Upper lobe of left lung (tissue), 6 donors: ENCODE data around the gene PRDM13. TPM values are rescaled to one million over a fixed set of nuclear protein-coding genes. Genes with fewer than 3 reads are reported as not detected.
"Not testable (repeated sequence)": the region's sequence is repeated elsewhere in the genome, so short reads cannot be mapped to it uniquely, and the experiment has no call there.

Source experiments
- ATAC-seq, 2 donors: fragments of 200-7000 bp; cut with Tn5 transposase; one replicate each; pipeline ENCODE4 v1.9.1; 2022; ENCODE audit warnings: mild to moderate bottlenecking in 2 of 2, moderate library complexity in 2 of 2; ENCODE audit not compliant: low FRiP score in 2 of 2
- DNase-seq, 2 donors: peaks; one replicate each; pipeline ENCODE4 v3.0.0-alpha.2; 2019 to 2020
- H3K27ac ChIP-seq, 4 donors: fragments of 200-600 bp; sonication (generic); one replicate each; pipeline ENCODE4 v1.5.1; 2016 to 2019
- H3K27me3 ChIP-seq, 4 donors: fragments of 200-600 bp; sonication (generic); one replicate each; pipeline ENCODE4 v1.5.1; 2017 to 2019
- H3K36me3 ChIP-seq, 4 donors: fragments of 200-600 bp; sonication (generic); one replicate each; pipeline ENCODE4 v1.5.1; 2016 to 2019
- H3K4me1 ChIP-seq, 4 donors: fragments of 200-600 bp; sonication (generic); one replicate each; pipeline ENCODE4 v1.5.1; 2018 to 2019
- H3K4me3 ChIP-seq, 4 donors: fragments of 200-600 bp; sonication (generic); one replicate each; pipeline ENCODE4 v1.5.1; 2017 to 2019; ENCODE audit warnings: mild to moderate bottlenecking in 2 of 4, moderate library complexity in 1 of 4
- H3K9me3 ChIP-seq, 4 donors: fragments of 200-600 bp; sonication (generic); one replicate each; pipeline ENCODE4 v1.5.1; 2018 to 2019
- CTCF ChIP-seq, 6 experiments: fragments of 450-650 bp in 4 of 6; fragments of 200-600 bp in 2 of 6; sonication (generic) in 2 of 6; IDR thresholded peaks; one replicate each; pipeline ENCODE4 v1.5.1; 2016 to 2019; ENCODE audit warnings: antibody characterized with exemption in 6 of 6
- EP300 ChIP-seq, 4 donors: sonication (generic); formaldehyde crosslinking; IDR thresholded peaks; one replicate each; pipeline ENCODE4 v1.5.1; 2017; ENCODE audit warnings: antibody characterized with exemption in 4 of 4, control low read depth in 2 of 4
- POLR2A ChIP-seq, 4 donors: fragments of 450-650 bp; IDR thresholded peaks; one replicate each; pipeline ENCODE4 v1.5.1; 2016 to 2017; ENCODE audit warnings: antibody characterized with exemption in 4 of 4, mild to moderate bottlenecking in 2 of 4
- POLR2AphosphoS5 ChIP-seq, 2 donors: sonication (generic); formaldehyde crosslinking; IDR thresholded peaks; one replicate each; pipeline ENCODE4 v1.5.1; 2017; ENCODE audit warnings: antibody characterized with exemption in 2 of 2
- WGBS, 2 donors: methylation state at CpG; one replicate each; pipeline ENCODE4 v1.1.5; 2017 to 2018; 5-methylcytosine and 5-hydroxymethylcytosine counted together
- total RNA-seq, 6 donors: library from RNA; depleted of rRNA in 4 of 6; stranded (reverse); fragments of >200 nt in 4 of 6; gene quantifications; one replicate each; pipeline versions ENCODE4 v1.1.0 to v1.2.1, GENCODE V29; 2016 to 2021
- donor health status: DM: no; HTN: no; CAD: no; lungs with moderate emphysema.
- donor health status: DM: no; HTN: yes; CAD: no; lungs with severe emphysema.

The PRDM13 gene
- total RNA-seq, 6 donors from 2014 or later: not detected

GRCh38 chr6:99590728-99591672 is 15.6 kb upstream of the PRDM13 start:
- peak in 1 of 2 donors; percentile 17 for ATAC-seq
- peak in 1 of 2 donors; percentile 87 for DNase-seq
- WGBS, 2 donors: 6 to 11% methylated on average over 26 to 55 of the region's 63 CpGs

GRCh38 chr6:99591673-99592364 is 14.8 kb upstream of the PRDM13 start:
- Histone ChIP-seq H3K9me3 (peaks cover 0 to 6% (median 4%) of the 10 kb centered on the region in 4 donors), H3K27me3 (peaks cover 0 to 37% (median 25%) of the 10 kb centered on the region in 4 donors), H3K27ac (no peak overlapping the region), H3K4me3 (no peak overlapping the region), H3K36me3 (no peaks in the 10 kb centered on the region), H3K4me1 (peaks cover 25 to 31% (median 29%) of the 10 kb centered on the region in 4 donors)
- no peak for ATAC-seq
- no peak for DNase-seq
- TF ChIP-seq POLR2A (IDR thresholded peaks at IDR 0.05) (no peak), CTCF (IDR thresholded peaks at IDR 0.05) (no peak), POLR2AphosphoS5 (IDR thresholded peaks at IDR 0.05) (no peak), EP300 (IDR thresholded peaks at IDR 0.05) (no peak)
- WGBS, 2 donors: 23 to 30% methylated on average over 6 of the region's 6 CpGs

More at GRCh38 chr6:99590728-99591672, 15.6 kb upstream of the PRDM13 start:
- TF ChIP-seq POLR2AphosphoS5 (IDR thresholded peaks at IDR 0.05): no peak
- no peak for TF ChIP-seq EP300 (IDR thresholded peaks at IDR 0.05)
- no peak for TF ChIP-seq POLR2A (IDR thresholded peaks at IDR 0.05)
- TF ChIP-seq CTCF (IDR thresholded peaks at IDR 0.05): no peak
- peak overlapping the region in 2 of 4 donors; percentile 19 to 24 for H3K4me3 ChIP-seq
- H3K9me3 ChIP-seq: peaks cover 0 to 6% (median 4%) of the 10 kb centered on the region in 4 donors
- H3K27ac ChIP-seq: no peak overlapping the region
- peaks cover 0 to 37% (median 25%) of the 10 kb centered on the region in 4 donors for H3K27me3 ChIP-seq
- H3K36me3 ChIP-seq: no peaks in the 10 kb centered on the region
- H3K4me1 ChIP-seq: peaks cover 25 to 31% (median 29%) of the 10 kb centered on the region in 4 donors

- ATAC-seq: peak in 1 of 2 donors; percentile 34
- peaks cover 0 to 6% (median 4%) of the 10 kb centered on the region in 4 donors for H3K9me3 ChIP-seq
- H3K27ac ChIP-seq: no peak overlapping the region
- H3K4me1 ChIP-seq: peaks cover 25 to 31% (median 29%) of the 10 kb centered on the region in 4 donors
- WGBS, 2 donors: 33 to 52% methylated on average over 1 of the region's 1 CpG
- H3K27me3 ChIP-seq: peaks cover 0 to 37% (median 25%) of the 10 kb centered on the region in 4 donors
- TF ChIP-seq EP300 (IDR thresholded peaks at IDR 0.05) (no peak), POLR2A (IDR thresholded peaks at IDR 0.05) (no peak), POLR2AphosphoS5 (IDR thresholded peaks at IDR 0.05) (no peak), CTCF (IDR thresholded peaks at IDR 0.05) (no peak)
- H3K36me3 ChIP-seq: no peaks in the 10 kb centered on the region
- DNase-seq: no peak
- no peak overlapping the region for H3K4me3 ChIP-seq
These were observed 13.7 kb upstream of the PRDM13 start for GRCh38 chr6:99592900-99593299.

GRCh38 chr6:99594696-99595095 is 11.9 kb upstream of the PRDM13 start:
- Histone ChIP-seq H3K27me3 (peaks cover 0 to 27% (median 17%) of the 10 kb centered on the region in 4 donors), H3K4me1 (peaks cover 11 to 17% (median 14%) of the 10 kb centered on the region in 4 donors)
- H3K9me3 ChIP-seq, ATAC-seq, H3K4me3 ChIP-seq, H3K36me3 ChIP-seq, H3K27ac ChIP-seq: not testable (repeated sequence)
- DNase-seq: peak in 1 of 2 donors; percentile 48
- WGBS, 2 donors: 79 to 81% methylated on average over 8 of the region's 8 CpGs
